ENCODE measurements around the gene TARP.

Gene TARP

GRCh38 chr7:38309555-38309954 lies 36.1 kb upstream of the TARP start:
- no peak for ATAC-seq
- no peak for TF ChIP-seq CSDC2 (CRISPR knock-in tag; IDR thresholded peaks at IDR 0.05)
- TF ChIP-seq GLIS3 (CRISPR knock-in tag; IDR thresholded peaks at IDR 0.05), result no peak
- TF ChIP-seq POU6F1 (CRISPR knock-in tag; IDR thresholded peaks at IDR 0.05; ENCODE audit: borderline replicate concordance, low read depth), result no peak
- no peak for TF ChIP-seq ZFP3 (CRISPR knock-in tag; IDR thresholded peaks at IDR 0.05)
- no peak for TF ChIP-seq CREB5 (CRISPR knock-in tag; IDR thresholded peaks at IDR 0.05; ENCODE audit: low read depth)
- TF ChIP-seq TCF4 (CRISPR knock-in tag; IDR thresholded peaks at IDR 0.05; ENCODE audit: borderline replicate concordance), result no peak
- TF ChIP-seq ZFP30 (CRISPR knock-in tag; IDR thresholded peaks at IDR 0.05), result no peak
- TF ChIP-seq ESRRG (CRISPR knock-in tag; IDR thresholded peaks at IDR 0.05), result no peak
- TF ChIP-seq CSRNP3 (CRISPR knock-in tag; IDR thresholded peaks at IDR 0.05), result no peak

GRCh38 chr7:38308140-38308539 lies 34.7 kb upstream of the TARP start:
- TF ChIP-seq ZNF565 (CRISPR knock-in tag; conservative IDR thresholded peaks at IDR 0.05; ENCODE audit: low read depth), result no peak
- no peak for TF ChIP-seq CREB5 (CRISPR knock-in tag; IDR thresholded peaks at IDR 0.05; ENCODE audit: low read depth)
- TF ChIP-seq BACH2 (CRISPR knock-in tag; IDR thresholded peaks at IDR 0.05; ENCODE audit: borderline replicate concordance), result no peak
- no peak for TF ChIP-seq RARB (CRISPR knock-in tag; IDR thresholded peaks at IDR 0.05)
- TF ChIP-seq CSDC2 (CRISPR knock-in tag; IDR thresholded peaks at IDR 0.05), result no peak
- no peak for TF ChIP-seq TOX (CRISPR knock-in tag; IDR thresholded peaks at IDR 0.05; ENCODE audit: borderline replicate concordance)
- no peak for TF ChIP-seq TCF4 (CRISPR knock-in tag; IDR thresholded peaks at IDR 0.05; ENCODE audit: borderline replicate concordance)
- no peak for TF ChIP-seq SNAI2 (CRISPR knock-in tag; IDR thresholded peaks at IDR 0.05)
- TF ChIP-seq GLIS3 (CRISPR knock-in tag; IDR thresholded peaks at IDR 0.05), result no peak
- TF ChIP-seq ZC3H10 (CRISPR knock-in tag; IDR thresholded peaks at IDR 0.05), result no peak
- TF ChIP-seq POU6F1 (CRISPR knock-in tag; IDR thresholded peaks at IDR 0.05; ENCODE audit: borderline replicate concordance, low read depth), result no peak
- no peak for TF ChIP-seq OSR1 (CRISPR knock-in tag; IDR thresholded peaks at IDR 0.05)
- ATAC-seq, result no peak

GRCh38 chr7:38307640-38308039 lies 34.2 kb upstream of the TARP start:
- TF ChIP-seq SNAI2 (CRISPR knock-in tag; IDR thresholded peaks at IDR 0.05) (no peak), CREB5 (CRISPR knock-in tag; IDR thresholded peaks at IDR 0.05; ENCODE audit: low read depth) (no peak), RARB (CRISPR knock-in tag; IDR thresholded peaks at IDR 0.05) (no peak), ESRRG (CRISPR knock-in tag; IDR thresholded peaks at IDR 0.05) (no peak), POU6F1 (CRISPR knock-in tag; IDR thresholded peaks at IDR 0.05; ENCODE audit: borderline replicate concordance, low read depth) (no peak), ZFP3 (CRISPR knock-in tag; IDR thresholded peaks at IDR 0.05) (no peak), ZNF8 (CRISPR knock-in tag; IDR thresholded peaks at IDR 0.05) (no peak)
- no peak for ATAC-seq

Data from SK-N-SH treated with all-trans-retinoic acid at 6 μM for 48 hours (cell line).